OCI-LY1 (cell line): ENCODE data around the gene UBAC1.

Experiments
- EZH2 ChIP-seq: fragments of 200-600 bp; sonication (generic), shearing (Covaris generic); IDR thresholded peaks from 2 replicates; pipeline ENCODE4 v1.8.0; 2017; ENCODE audit warnings: borderline replicate concordance, mixed run types, mild to moderate bottlenecking, antibody characterized with exemption, low read length, moderate library complexity, mixed read lengths
- TF ChIP-seq, protein P1 (sequence below): fragments of 200-600 bp; sonication (generic), shearing (Covaris generic); IDR thresholded peaks from 2 replicates; pipeline ENCODE4 v1.5.1; 2017; ENCODE audit warnings: mild to moderate bottlenecking, antibody characterized with exemption, low read length, moderate library complexity, mixed read lengths

DNA sequence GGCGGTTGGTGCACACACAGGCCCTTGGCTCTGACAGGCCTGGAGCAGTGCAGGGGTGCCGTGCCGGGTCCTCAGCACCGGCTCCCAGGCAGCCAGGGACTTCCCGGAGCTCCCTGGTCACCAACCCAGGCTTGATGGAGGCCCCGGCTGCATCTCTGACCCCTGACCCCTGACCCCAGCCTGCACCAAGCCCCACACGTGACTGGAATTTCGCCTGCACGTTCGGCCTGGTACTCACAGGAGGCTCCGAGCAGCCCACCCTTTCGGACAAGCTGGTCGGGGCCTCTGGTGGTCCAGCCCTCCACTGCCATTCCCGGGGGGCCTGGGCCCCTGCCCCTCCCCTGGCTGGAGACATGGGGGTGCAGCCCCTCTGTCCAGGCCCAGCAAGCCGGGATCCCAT lies 25.4 kb upstream of the UBAC1 start:
- TF ChIP-seq, protein P1, sequence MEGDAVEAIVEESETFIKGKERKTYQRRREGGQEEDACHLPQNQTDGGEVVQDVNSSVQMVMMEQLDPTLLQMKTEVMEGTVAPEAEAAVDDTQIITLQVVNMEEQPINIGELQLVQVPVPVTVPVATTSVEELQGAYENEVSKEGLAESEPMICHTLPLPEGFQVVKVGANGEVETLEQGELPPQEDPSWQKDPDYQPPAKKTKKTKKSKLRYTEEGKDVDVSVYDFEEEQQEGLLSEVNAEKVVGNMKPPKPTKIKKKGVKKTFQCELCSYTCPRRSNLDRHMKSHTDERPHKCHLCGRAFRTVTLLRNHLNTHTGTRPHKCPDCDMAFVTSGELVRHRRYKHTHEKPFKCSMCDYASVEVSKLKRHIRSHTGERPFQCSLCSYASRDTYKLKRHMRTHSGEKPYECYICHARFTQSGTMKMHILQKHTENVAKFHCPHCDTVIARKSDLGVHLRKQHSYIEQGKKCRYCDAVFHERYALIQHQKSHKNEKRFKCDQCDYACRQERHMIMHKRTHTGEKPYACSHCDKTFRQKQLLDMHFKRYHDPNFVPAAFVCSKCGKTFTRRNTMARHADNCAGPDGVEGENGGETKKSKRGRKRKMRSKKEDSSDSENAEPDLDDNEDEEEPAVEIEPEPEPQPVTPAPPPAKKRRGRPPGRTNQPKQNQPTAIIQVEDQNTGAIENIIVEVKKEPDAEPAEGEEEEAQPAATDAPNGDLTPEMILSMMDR = no peak
- TF ChIP-seq EZH2 = no peak
